ENCODE results near the gene FLNB. TPM values are rescaled to one million over a fixed set of nuclear protein-coding genes. Genes with fewer than 3 reads are reported as not detected.
"Not testable (repeated sequence)": the region's sequence is repeated elsewhere in the genome, so short reads cannot be mapped to it uniquely, and the experiment has no call there.

FLNB gene
- total and polyA plus RNA-seq, 2 of the 4 experiments (the other 2 are of a cell fraction) = 78.0 to 136 TPM

- no CpG with 5 or more reads among the region's 5 CpGs for WGBS, 2 experiments (ENCODE audit: extremely low coverage in 2 of 2, insufficient read length in 1 of 2)
- peak overlapping the region; percentile 10; the same call in 1 of the 2 replicates for H3K4ac ChIP-seq (ENCODE audit: low read depth, low read length)
- not testable (repeated sequence) for H2AFZ ChIP-seq (replicated peaks; ENCODE audit: low read length, poor library complexity)
These were observed 47.7 kb downstream of the FLNB start for GRCh38 chr3:58055891-58056290.

More at GRCh38 chr3:58055891-58056290, 47.7 kb downstream of the FLNB start:
- H4K5ac ChIP-seq (ENCODE audit: low read depth, low read length); DNase-seq; dilution Hi-C loops (cut with HindIII; ENCODE audit: low sequenced_read_pairs, unreplicated experiment); H3K9me3 ChIP-seq (ENCODE audit: control insufficient read depth, insufficient read depth, low read length); H3K4me3 ChIP-seq (ENCODE audit: insufficient read depth, low read depth, low read length); H3K27ac ChIP-seq (ENCODE audit: insufficient read depth, low read length); H3K14ac ChIP-seq (replicated peaks; ENCODE audit: low read depth, low read length); H2AK9ac ChIP-seq (replicated peaks; ENCODE audit: low read depth, low read length, poor library complexity); ATAC-seq (ENCODE audit: low read depth); in situ Hi-C loops (cut with MboI; ENCODE audit: low sequenced_read_pairs); BruUV-seq (replicated peaks); H2BK15ac ChIP-seq (ENCODE audit: low read depth, low read length); intact Hi-C loops (cut with micrococcal nuclease); H3K27me3 ChIP-seq (ENCODE audit: control insufficient read depth, insufficient read depth, low read length); H3K9ac ChIP-seq (ENCODE audit: low read depth, low read length); H2BK20ac ChIP-seq (ENCODE audit: low read depth, low read length); H3K4me2 ChIP-seq (ENCODE audit: low read depth, low read length); H3K23ac ChIP-seq (ENCODE audit: low read depth, low read length); H4K8ac ChIP-seq (ENCODE audit: low read depth in 2 of 2, low read length in 2 of 2); H3K18ac ChIP-seq (ENCODE audit: low read depth, low read length); H3K36me3 ChIP-seq (ENCODE audit: control insufficient read depth, insufficient read depth, low read length); H2BK120ac ChIP-seq (ENCODE audit: low read depth, low read length); POLR2A ChIA-PET (ENCODE audit: unreplicated experiment); H4K91ac ChIP-seq (ENCODE audit: insufficient read depth, low read depth, low read length); H2BK5ac ChIP-seq (ENCODE audit: low read depth, low read length, poor library complexity, severe bottlenecking); H3K56ac ChIP-seq (ENCODE audit: extremely low read depth, insufficient read depth, low read length); H2AK5ac ChIP-seq (ENCODE audit: low read depth, low read length): not testable (repeated sequence)
- H4K20me1 ChIP-seq (ENCODE audit: insufficient read depth, low read length) = peaks cover 32% of the 10 kb centered on the region
- peaks cover 28% of the 10 kb centered on the region for H3K9me1 ChIP-seq (ENCODE audit: insufficient read depth, low read length)
- H3K79me1 ChIP-seq (ENCODE audit: low read depth in 1 of 2, low read length in 2 of 2) = peaks cover 25 to 75% of the 10 kb centered on the region in 2 experiments; a peak in 3 of 4 replicates
- H3K4me1 ChIP-seq (ENCODE audit: control insufficient read depth, insufficient read depth, low read length) = peaks cover 37% of the 10 kb centered on the region
- CTCF ChIA-PET = interaction anchor here (0.6 kb wide), 1 partner anchor 38 kb away, joined by 3 read pairs; no protein-coding TSS in a partner anchor
